Astrocyte of the cerebellum (primary cell): ENCODE data around the gene MYO16.

Source experiments
- DNase-seq: peaks from one replicate; pipeline ENCODE4 v3.0.0-alpha.2; 2011; ENCODE audit warnings: low read depth
- H3K4me3 ChIP-seq: 2 replicates; pipeline ENCODE4 v1.5.1; 2011; ENCODE audit warnings: mild to moderate bottlenecking, low read depth, low read length, moderate library complexity
- in situ Hi-C: cut with HindIII; loops from 2 replicates; pipeline ENCODE4 v1.10.0; 2017; ENCODE audit warnings: low sequenced_read_pairs
- TF ChIP-seq, protein P1 (sequence below): IDR thresholded peaks from 2 replicates; pipeline ENCODE4 v1.5.1; 2012; ENCODE audit warnings: low read length, low read depth, moderate library complexity, mild to moderate bottlenecking; ENCODE audit errors: missing control alignments

MYO16 gene

DNA sequence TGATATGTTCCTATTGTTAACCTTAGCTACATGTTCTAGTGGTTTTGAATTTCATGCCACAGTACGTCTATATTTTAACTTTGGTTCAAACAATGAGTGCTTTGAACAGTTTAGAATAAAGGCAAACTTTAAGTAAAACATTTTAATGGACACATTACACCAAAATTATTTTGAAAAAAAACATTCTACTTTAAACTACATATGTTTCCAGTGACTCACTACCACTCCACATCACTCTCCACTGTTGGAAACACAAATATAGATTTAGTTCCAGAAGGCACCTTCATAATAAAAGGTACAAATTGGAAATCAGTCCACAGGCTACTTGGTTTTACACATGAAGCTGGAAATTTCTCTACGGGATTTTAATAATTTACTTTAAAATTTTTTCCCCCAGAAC, 373.5 kb downstream of the MYO16 start:
- in situ Hi-C loops = no loop called here
- DNase-seq = no peak
- TF ChIP-seq, protein P1, sequence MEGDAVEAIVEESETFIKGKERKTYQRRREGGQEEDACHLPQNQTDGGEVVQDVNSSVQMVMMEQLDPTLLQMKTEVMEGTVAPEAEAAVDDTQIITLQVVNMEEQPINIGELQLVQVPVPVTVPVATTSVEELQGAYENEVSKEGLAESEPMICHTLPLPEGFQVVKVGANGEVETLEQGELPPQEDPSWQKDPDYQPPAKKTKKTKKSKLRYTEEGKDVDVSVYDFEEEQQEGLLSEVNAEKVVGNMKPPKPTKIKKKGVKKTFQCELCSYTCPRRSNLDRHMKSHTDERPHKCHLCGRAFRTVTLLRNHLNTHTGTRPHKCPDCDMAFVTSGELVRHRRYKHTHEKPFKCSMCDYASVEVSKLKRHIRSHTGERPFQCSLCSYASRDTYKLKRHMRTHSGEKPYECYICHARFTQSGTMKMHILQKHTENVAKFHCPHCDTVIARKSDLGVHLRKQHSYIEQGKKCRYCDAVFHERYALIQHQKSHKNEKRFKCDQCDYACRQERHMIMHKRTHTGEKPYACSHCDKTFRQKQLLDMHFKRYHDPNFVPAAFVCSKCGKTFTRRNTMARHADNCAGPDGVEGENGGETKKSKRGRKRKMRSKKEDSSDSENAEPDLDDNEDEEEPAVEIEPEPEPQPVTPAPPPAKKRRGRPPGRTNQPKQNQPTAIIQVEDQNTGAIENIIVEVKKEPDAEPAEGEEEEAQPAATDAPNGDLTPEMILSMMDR = no peak
- H3K4me3 ChIP-seq = no peak overlapping the region

DNA sequence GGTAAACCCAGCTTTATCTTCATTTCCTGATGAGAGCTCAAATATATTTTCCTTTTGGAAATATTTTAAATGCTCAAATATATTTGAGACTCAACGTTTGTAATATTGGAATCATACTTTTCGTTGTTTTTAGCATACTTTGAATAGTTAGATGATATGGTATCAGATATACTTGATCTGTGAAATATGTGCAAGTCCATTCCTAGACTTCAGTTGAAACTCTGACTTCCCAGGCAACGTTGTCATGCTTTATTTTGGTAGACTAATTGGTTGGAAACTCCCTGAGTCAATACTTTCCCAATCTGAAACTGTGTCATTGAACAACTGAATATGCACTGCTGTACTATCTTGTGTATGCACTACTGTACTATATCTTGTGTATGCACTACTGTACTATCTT, 378.5 kb downstream of the MYO16 start:
- TF ChIP-seq, protein P1 = no peak
- no peak overlapping the region for H3K4me3 ChIP-seq
- no peak for DNase-seq
- in situ Hi-C loops = no loop called here

DNA sequence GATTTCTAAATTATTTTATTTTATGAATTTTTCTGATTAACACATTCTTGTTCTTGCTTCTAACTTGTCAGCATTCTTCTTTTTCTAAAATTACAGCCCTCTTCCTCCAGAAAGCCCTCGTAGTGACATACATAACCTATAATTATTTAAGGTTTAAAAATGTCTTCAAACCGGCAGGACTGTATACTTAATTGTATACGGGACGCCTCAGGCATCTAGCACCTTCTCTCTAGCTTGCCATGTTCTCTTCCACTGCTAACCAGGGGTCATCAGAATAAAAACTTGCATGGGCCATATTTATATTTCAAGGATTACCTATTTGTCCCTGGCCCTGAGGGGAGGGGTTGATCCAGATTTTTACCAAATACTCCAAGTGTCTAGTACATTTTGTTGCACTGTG, 380.3 kb downstream of the MYO16 start:
- in situ Hi-C loops = no loop called here
- DNase-seq = no peak
- H3K4me3 ChIP-seq = no peak overlapping the region
- TF ChIP-seq, protein P1 = no peak

DNA sequence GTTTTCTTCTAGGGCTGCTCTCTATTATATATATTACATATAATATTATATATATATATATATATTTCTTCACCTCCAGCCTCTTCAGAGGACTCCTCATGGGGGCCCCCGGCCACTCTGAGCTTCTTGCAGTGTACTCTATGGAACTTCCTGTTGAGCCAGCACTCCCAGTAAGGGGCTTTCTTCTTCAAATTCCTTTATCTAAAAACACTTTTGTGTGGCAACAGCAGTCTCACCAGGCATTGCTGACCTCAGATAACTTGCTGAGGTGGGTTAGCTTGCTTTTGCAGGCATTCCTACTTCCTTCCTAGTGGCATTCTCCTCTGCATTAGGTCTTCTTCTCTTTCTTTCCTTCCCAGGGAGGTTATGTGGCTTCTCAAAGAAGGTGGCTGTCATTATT, 381.5 kb downstream of the MYO16 start:
- DNase-seq = no peak
- in situ Hi-C loops = no loop called here
- TF ChIP-seq, protein P1 = no peak
- no peak overlapping the region for H3K4me3 ChIP-seq

DNA sequence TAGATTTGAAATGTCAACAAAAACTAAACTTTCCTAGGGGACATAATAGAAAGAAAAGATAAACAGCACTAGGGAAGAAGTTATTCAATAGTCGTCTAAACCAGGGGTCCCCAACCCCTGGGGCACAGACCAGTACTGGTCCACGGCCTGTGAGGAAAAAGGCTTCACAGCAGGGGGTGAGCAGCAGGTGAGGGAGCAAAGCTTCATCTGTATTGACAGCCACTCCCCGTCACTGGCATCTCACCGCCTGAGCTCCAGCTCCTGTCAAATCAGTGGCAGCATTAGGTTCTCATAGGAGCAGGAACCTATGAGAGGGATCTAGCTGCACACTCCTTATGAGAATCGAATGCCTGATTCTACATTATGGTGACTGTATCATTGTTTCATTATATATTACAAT, 382.7 kb downstream of the MYO16 start:
- TF ChIP-seq, protein P1 = no peak
- H3K4me3 ChIP-seq = no peak overlapping the region
- in situ Hi-C loops = no loop called here
- no peak for DNase-seq

DNA sequence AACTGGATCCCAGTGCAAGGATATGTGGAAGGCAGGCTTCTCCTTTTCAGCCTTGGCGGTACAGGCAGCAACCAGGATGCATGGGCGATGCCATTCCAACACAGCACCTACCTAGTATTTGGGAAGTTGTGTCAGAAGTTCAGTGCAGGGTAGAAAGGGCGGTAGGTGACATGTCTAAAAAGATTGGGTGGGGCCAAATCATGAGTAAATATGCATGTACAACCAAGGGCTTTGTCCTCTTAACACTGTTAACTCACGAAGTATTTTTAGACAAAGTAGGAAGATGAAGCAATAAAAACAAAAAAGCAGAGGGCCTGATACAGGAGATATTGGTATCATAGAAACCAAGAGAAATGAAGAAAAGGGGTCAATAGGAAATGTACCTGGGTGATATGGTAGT, 392.1 kb downstream of the MYO16 start:
- no peak for DNase-seq
- TF ChIP-seq, protein P1 = no peak
- in situ Hi-C loops = no loop called here
- H3K4me3 ChIP-seq = no peak overlapping the region

DNA sequence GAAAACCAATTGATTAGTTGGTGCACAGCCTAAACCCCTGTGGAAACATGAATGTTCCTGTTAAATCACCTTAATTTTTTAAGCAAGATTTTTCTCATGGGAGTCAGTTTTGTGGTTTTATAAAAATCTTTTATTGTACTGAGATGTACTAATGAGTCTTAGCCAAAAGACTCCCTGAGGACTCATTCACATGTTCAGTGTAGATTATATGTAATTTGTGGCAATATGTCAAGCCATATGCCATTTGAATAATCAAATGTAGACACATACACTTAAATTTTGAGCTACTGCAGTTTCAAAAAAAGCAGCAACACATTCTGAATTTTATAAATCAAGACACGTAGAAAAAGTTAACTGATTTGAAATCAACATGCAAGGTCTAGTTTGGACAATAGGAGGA, 395.2 kb downstream of the MYO16 start:
- DNase-seq = no peak
- in situ Hi-C loops = no loop called here
- no peak overlapping the region for H3K4me3 ChIP-seq
- TF ChIP-seq, protein P1 = no peak
